ENCODE measurements around the gene MAP6.

DNA sequence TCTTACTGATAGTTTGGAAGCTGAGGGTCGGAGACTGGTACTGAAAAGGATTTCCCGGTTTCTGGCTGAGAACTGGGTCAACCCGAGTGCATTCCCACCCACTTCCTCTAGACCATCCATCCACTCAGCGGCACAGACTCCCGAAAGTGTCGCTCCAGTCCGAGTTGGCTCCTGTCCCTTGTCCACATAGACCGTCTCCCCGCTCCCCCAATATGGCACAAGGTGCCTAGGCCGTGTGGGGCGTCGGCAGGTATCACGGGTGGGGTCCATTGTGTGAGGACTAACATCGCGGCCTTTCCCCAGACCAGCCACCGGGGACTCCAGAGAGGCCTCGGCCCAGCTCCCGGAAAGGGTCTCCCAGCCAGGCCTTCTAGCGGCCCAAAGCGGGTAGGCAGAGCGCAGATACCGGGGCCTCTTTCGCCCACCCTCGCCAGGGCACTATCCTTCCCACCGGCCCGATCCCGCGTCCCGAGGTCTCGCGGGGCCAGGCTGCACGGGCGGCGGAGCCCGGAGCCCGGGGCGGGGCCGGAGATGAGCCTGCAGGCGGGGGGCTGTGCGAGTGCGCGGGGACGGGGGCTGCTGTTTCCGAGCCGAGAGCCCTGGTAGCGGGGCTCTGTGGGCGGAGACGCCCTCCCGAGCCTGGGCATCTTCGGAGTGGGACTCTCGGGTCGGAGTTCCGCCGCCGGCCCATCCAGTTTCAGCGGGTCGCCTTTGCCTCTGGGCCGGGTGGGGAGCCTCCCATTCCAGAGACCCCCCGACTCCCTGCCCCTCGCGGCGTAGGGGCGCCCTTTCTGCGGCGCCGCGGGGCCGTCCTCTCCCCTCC lies 85.7 kb downstream of the MAP6 start:
- TF ChIP-seq, protein P1, sequence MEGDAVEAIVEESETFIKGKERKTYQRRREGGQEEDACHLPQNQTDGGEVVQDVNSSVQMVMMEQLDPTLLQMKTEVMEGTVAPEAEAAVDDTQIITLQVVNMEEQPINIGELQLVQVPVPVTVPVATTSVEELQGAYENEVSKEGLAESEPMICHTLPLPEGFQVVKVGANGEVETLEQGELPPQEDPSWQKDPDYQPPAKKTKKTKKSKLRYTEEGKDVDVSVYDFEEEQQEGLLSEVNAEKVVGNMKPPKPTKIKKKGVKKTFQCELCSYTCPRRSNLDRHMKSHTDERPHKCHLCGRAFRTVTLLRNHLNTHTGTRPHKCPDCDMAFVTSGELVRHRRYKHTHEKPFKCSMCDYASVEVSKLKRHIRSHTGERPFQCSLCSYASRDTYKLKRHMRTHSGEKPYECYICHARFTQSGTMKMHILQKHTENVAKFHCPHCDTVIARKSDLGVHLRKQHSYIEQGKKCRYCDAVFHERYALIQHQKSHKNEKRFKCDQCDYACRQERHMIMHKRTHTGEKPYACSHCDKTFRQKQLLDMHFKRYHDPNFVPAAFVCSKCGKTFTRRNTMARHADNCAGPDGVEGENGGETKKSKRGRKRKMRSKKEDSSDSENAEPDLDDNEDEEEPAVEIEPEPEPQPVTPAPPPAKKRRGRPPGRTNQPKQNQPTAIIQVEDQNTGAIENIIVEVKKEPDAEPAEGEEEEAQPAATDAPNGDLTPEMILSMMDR (IDR thresholded peaks at IDR 0.05 in 2 of 3, conservative IDR thresholded peaks at IDR 0.05 in 1 of 3; ENCODE audit: insufficient read depth in 2 of 3, low read depth in 1 of 3, low read length in 3 of 3), result peak; percentile 20 to 28 (median 24); a peak in 3 of 6 replicates
- TF ChIP-seq SOX6 (IDR thresholded peaks at IDR 0.05), result no peak
- no peak for TF ChIP-seq MEIS2 (IDR thresholded peaks at IDR 0.05; ENCODE audit: partially characterized antibody)
- TF ChIP-seq MAFF (IDR thresholded peaks at IDR 0.05; ENCODE audit: low read length), result no peak
- TF ChIP-seq SIRT6 (IDR thresholded peaks at IDR 0.05; ENCODE audit: low read depth, low read length), result no peak
- no peak for TF ChIP-seq POLR2AphosphoS2 (IDR thresholded peaks at IDR 0.05; ENCODE audit: low read length)

Data from K562 (cell line).